Adrenal gland (tissue), 5 donors: ENCODE measurements around the gene AHDC1.

ENCODE experiments used
- CTCF ChIP-seq, 6 experiments: fragments of 450-650 bp in 4 of 6; fragments of 200-600 bp in 2 of 6; sonication (generic) in 1 of 6; IDR thresholded peaks; 1 replicate in 5 of 6; 2 replicates in 1 of 6; pipeline versions ENCODE4 v1.5.1 to v1.8.0; 2016 to 2021; ENCODE audit warnings: antibody characterized with exemption in 6 of 6, mild to moderate bottlenecking in 2 of 6, moderate library complexity in 1 of 6
- POLR2A ChIP-seq, 2 donors: fragments of 450-650 bp; IDR thresholded peaks; one replicate each; pipeline ENCODE4 v1.6.1; 2017; ENCODE audit warnings: antibody characterized with exemption in 2 of 2, mild to moderate bottlenecking in 2 of 2, moderate library complexity in 1 of 2
- donor health status: DM: no; HTN: no; CAD: no.

GRCh38 chr1:27536010-27536757 lies 67.8 kb downstream of the AHDC1 start:
- TF ChIP-seq CTCF (IDR thresholded peaks at IDR 0.05) (no peak), POLR2A (IDR thresholded peaks at IDR 0.05) (no peak)
